Testis (tissue), 3 donors: ENCODE data around the gene EHBP1. TPM values are rescaled to one million over a fixed set of nuclear protein-coding genes. Genes with fewer than 3 reads are reported as not detected.
A peak's percentile ranks its signal among the peaks of the same experiment; 100 is the strongest.
"Not testable (repeated sequence)": the region's sequence is repeated elsewhere in the genome, so short reads cannot be mapped to it uniquely, and the experiment has no call there.

Source experiments
- DNase-seq: peaks from one replicate; pipeline ENCODE4 v3.0.0-alpha.2; 2019
- H3K27ac ChIP-seq, 2 donors: fragments of 200-600 bp; sonication (generic); one replicate each; pipeline ENCODE4 v1.5.1; 2019
- H3K27me3 ChIP-seq: fragments of 200-600 bp; sonication (generic); one replicate; pipeline ENCODE4 v1.5.1; 2019
- H3K36me3 ChIP-seq: fragments of 200-600 bp; sonication (generic); one replicate; pipeline ENCODE4 v1.5.1; 2017; ENCODE audit warnings: low read depth; ENCODE audit errors: missing control alignments
- H3K4me1 ChIP-seq: fragments of 200-600 bp; sonication (generic); one replicate; pipeline ENCODE4 v1.5.1; 2019
- H3K4me3 ChIP-seq, 2 donors: fragments of 200-600 bp; sonication (generic); one replicate each; pipeline ENCODE4 v1.5.1; 2017 to 2019
- H3K9me3 ChIP-seq: fragments of 200-600 bp; sonication (generic); one replicate; pipeline ENCODE4 v1.5.1; 2017
- CTCF ChIP-seq, 3 experiments: fragments of 450-650 bp in 2 of 3; fragments of 200-600 bp in 1 of 3; sonication (generic) in 1 of 3; IDR thresholded peaks; one replicate each; pipeline ENCODE4 v1.5.1; 2016 to 2019; ENCODE audit warnings: antibody characterized with exemption in 3 of 3, mild to moderate bottlenecking in 2 of 3, moderate library complexity in 1 of 3
- POLR2A ChIP-seq: fragments of 450-650 bp; IDR thresholded peaks from one replicate; pipeline ENCODE4 v1.6.1; 2017; ENCODE audit warnings: antibody characterized with exemption, mild to moderate bottlenecking, moderate library complexity
- WGBS, 2 donors: methylation state at CpG; one replicate each; pipeline ENCODE4 v1.1.5; 2018; 5-methylcytosine and 5-hydroxymethylcytosine counted together
- intact Hi-C: fragments of 100-400 bp; cut with DNase I; formaldehyde crosslinking; loops from one replicate; pipeline ENCODE4 v1.15.1; 2023; ENCODE audit warnings: low total_unique reads
- polyA plus RNA-seq: library from polyadenylated mRNA; stranded (reverse); fragments of 350-450 nt; fragmentation: Illumina TruSeq; extraction: RNeasy Lipid Tissue Mini Kit (QIAGEN cat#74804); gene quantifications from one replicate; pipeline ENCODE4 v1.2.3, GENCODE V29; 2014; ENCODE audit warnings: low read depth, low replicate concordance; ENCODE audit not compliant: insufficient read depth
- total RNA-seq, 2 donors: library from RNA; depleted of rRNA; stranded (reverse); fragments of >200 nt; gene quantifications; one replicate each; pipeline ENCODE4 v1.2.3, GENCODE V29; 2016

The EHBP1 gene
- total and polyA plus RNA-seq, 3 donors from 2014 or later = 69.3 to 99.5 (median 86.8) TPM

- Histone ChIP-seq H3K4me1 (no peaks in the 10 kb centered on the region), H3K27ac (no peak overlapping the region), H3K4me3 (no peak overlapping the region), H3K27me3 (no peaks in the 10 kb centered on the region), H3K36me3 (no peaks in the 10 kb centered on the region), H3K9me3 (no peaks in the 10 kb centered on the region)
- DNase-seq = no peak
- intact Hi-C loops = no loop called here
- no peak for TF ChIP-seq POLR2A
- WGBS, 2 donors = 96 to 99% methylated on average over 2 of the region's 2 CpGs
Observed at GRCh38 chr2:63018439-63018838, 312.9 kb downstream of the EHBP1 start.

- H3K4me1 ChIP-seq, H3K27me3 ChIP-seq, intact Hi-C loops, H3K36me3 ChIP-seq, H3K4me3 ChIP-seq, H3K9me3 ChIP-seq, DNase-seq, H3K27ac ChIP-seq: not testable (repeated sequence)
- WGBS, 2 donors = 90 to 95% methylated on average over 8 of the region's 8 CpGs
Observed at GRCh38 chr2:63019686-63020085, 314.2 kb downstream of the EHBP1 start.

- no peak for DNase-seq
- Histone ChIP-seq H3K9me3 (no peaks in the 10 kb centered on the region), H3K4me1 (no peaks in the 10 kb centered on the region), H3K36me3 (no peaks in the 10 kb centered on the region), H3K27ac (no peak overlapping the region), H3K27me3 (no peaks in the 10 kb centered on the region), H3K4me3 (no peak overlapping the region)
- peak in 2 of 3 experiments; percentile 8 to 14 for TF ChIP-seq CTCF (IDR thresholded peaks at IDR 0.05)
- no peak for TF ChIP-seq POLR2A
- intact Hi-C loops = no loop called here
- 0% methylated on average over 1 of the region's 1 CpG for WGBS, 2 donors
Observed at GRCh38 chr2:63023444-63023843, 317.9 kb downstream of the EHBP1 start.

GRCh38 chr2:63027220-63027619 is 321.7 kb downstream of the EHBP1 start:
- H3K4me3 ChIP-seq = no peak overlapping the region
- H3K27ac ChIP-seq = no peak overlapping the region
- no peak for TF ChIP-seq CTCF (IDR thresholded peaks at IDR 0.05)
- no peak for TF ChIP-seq POLR2A
- no peaks in the 10 kb centered on the region for H3K4me1 ChIP-seq
- no peak for DNase-seq
- no peaks in the 10 kb centered on the region for H3K36me3 ChIP-seq
- no peaks in the 10 kb centered on the region for H3K9me3 ChIP-seq
- 94 to 98% methylated on average over 2 of the region's 2 CpGs for WGBS, 2 donors
- H3K27me3 ChIP-seq = no peaks in the 10 kb centered on the region
- intact Hi-C loops = no loop called here

- WGBS, 2 donors = 96 to 97% methylated on average over 1 of the region's 1 CpG
- H3K27ac ChIP-seq = no peak overlapping the region
- TF ChIP-seq CTCF (IDR thresholded peaks at IDR 0.05) = no peak
- no peak for TF ChIP-seq POLR2A
- no peaks in the 10 kb centered on the region for H3K9me3 ChIP-seq
- no peaks in the 10 kb centered on the region for H3K27me3 ChIP-seq
- intact Hi-C loops = no loop called here
- DNase-seq = no peak
- H3K4me3 ChIP-seq = no peak overlapping the region
- H3K36me3 ChIP-seq = no peaks in the 10 kb centered on the region
- H3K4me1 ChIP-seq = no peaks in the 10 kb centered on the region
Observed at GRCh38 chr2:63029058-63029457, 323.5 kb downstream of the EHBP1 start.

GRCh38 chr2:63034526-63034925 is 329.0 kb downstream of the EHBP1 start:
- no peaks in the 10 kb centered on the region for H3K36me3 ChIP-seq
- no peak for DNase-seq
- intact Hi-C loops = no loop called here
- H3K4me1 ChIP-seq = no peaks in the 10 kb centered on the region
- no peak overlapping the region for H3K4me3 ChIP-seq
- no peaks in the 10 kb centered on the region for H3K27me3 ChIP-seq
- no peak for TF ChIP-seq POLR2A
- no peak for TF ChIP-seq CTCF (IDR thresholded peaks at IDR 0.05)
- no peaks in the 10 kb centered on the region for H3K9me3 ChIP-seq
- WGBS, 2 donors = 89 to 92% methylated on average over 4 of the region's 4 CpGs
- H3K27ac ChIP-seq = no peak overlapping the region
